Smooth muscle cell of the brain vasculature (primary cell): ENCODE measurements around the gene DKK2.

Experiments used
- DNase-seq: peaks from one replicate; pipeline ENCODE4 v3.0.0-alpha.2; 2012; ENCODE audit warnings: low read depth, low spot score

The DKK2 gene

DNA sequence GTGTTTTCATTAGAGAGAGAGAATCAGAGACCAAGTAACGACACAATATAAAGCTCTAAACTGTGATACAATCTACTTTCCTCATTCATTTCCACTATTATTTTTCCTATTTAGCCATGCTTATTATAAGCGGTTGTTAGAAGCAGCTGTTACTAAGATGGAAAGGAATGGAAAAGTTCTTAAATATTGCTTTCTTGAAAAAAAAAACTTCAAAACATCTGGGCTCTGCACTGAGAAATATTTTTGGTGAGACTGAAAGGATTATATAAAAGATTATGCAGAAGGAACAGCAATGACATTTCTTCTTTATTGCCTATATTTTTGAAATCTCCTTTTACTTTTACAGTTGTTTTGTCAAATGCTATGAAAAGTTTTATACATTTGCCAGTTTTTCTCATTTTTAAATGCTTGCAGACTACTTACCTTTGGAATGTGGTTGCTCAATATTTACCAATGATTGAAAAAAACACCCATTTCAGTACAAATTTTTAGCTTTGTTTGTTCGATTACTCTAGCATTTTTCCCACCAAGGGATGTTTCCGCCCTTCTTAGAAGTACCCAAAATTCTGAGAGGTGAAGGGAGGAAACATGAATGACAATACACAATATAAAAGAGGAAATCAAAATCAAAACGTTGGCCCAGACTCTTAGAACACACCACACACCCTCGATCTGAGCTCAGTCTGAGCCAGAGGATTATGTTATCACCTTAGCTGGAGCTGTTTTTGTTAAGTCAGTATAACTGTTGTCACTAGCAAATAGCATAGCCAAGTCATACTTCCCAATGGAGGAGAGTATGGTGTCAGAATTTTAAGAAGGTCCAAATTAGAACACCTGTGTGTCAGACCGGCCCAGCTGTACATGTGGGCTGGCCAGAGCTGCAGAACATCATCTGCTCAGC, 18.4 kb downstream of the DKK2 start:
- DNase-seq, result no peak

DNA sequence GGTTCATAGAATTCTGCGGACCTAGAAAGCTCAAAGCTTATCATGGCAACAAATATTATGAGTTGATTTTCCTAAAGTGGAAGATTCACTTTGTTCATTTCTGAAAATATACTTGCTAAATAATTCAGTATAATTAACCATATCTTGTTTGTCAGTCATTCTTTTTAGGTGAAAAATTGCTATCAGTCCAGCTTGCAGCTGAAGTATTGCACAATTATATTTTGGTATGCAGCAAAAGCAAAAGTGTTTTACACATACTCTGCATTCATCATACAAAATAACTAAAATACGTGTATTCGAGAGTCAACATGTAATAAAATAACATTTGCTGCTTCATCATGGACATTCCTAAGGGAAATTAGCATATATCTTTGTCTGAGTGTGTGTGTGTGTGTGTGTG, 24.8 kb downstream of the DKK2 start:
- DNase-seq, result no peak

DNA sequence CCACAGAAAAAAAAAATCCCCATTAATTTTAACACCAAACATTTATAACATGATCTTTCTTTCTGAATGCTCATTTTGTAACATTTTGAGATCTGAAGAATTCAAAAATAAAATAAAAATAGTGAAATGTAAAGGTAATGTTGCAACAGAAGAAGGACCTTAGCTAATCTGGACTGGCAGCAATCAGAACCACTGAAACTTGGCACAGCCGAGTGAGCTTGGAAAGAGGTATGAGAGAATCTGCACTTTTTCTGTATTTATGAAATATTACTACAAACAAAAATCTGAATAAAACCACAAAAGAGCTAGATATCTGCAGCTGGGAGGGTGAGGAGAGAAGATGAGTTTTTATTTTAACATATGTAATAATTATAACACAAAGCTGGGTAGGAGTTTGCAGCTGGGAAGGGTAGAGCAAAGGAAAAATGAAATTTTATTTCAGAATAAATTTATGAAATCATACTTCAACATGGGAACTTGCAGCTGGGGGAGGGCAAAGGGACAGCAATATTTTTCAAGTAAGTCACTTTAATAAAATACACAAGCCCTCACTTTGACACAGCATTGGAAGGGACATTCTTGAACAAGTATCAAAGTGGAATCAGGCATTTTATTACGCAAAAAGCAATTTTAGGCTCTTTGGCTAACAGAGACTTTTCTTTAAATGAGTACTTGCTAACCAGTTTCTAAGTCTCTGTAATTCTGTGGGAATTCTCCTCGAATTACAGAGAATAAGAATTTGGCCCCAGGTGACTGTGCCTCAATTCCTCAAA, 26.7 kb downstream of the DKK2 start:
- DNase-seq, result no peak

DNA sequence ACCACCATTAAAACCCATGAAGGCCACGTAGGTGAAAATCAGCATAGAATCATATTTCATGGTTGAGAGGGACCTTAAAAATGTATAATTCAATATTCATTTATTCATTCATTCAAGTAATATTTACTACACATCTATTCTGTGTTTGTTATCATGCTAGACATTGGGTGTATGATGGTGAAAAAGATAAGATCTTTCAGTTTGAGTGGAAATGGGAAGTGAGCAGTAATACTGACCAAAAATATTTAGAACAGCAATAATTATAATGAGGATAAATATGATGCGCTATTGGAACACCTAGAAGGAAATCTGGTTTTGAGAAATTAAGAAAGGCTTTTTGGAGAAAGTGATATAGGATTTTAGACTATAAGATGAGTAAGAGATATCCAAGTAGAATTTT, 28.0 kb downstream of the DKK2 start:
- DNase-seq, result no peak

DNA sequence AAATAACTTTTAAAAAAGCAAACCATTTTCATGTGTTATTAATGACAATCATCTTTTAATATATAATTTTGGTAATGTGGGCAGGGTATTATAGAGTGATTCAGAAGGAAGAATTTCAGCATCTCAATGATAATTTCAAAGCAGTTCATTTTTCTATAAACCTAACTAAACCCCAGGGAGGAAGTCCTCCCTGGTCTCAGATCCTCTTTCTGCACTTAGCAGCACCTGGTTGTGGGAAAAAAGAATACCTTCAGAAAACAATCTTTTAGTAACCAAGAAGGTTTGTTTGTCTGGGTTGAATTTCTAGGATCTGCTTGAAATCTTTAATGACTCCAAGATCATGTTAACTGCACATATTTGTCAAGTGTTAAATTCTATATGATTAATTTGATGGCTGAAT, 29.9 kb downstream of the DKK2 start:
- no peak for DNase-seq

DNA sequence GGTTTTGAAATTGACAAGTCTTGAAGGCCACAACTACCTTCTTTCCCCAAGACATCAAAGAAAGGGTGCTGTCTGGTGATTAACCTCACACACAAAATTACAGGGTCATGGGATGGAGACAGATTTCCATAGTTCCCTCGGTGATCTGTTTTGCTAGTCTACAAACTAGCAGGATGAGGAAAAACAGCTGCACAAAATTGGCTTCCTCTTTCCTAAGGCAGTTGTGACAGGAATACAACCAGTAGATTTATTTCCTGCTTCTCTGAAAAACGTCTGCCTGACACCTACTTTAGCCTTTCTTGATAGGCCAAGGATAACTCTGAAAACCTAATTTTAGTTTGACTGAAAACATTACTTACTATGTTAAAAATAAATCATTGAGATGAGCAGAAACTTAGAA, 39.6 kb downstream of the DKK2 start:
- no peak for DNase-seq

DNA sequence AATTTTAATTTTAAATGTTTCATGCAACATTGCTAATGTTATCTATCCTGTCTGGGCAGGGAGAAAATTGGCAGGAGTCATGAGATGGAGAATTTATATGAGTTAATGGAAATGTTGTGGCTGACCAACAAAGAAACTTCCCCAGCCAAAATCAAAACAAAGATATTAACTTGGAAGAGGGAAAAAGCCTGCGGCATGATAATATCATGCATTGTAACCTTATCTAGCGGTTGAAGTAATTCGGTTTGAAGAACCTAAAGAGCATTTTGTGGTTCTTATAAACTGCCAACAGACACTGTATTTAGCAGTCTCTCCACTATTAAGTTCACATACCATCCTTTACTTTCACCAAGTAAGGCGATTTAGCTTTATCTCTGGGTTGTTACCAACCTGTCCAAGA, 42.3 kb downstream of the DKK2 start:
- no peak for DNase-seq

DNA sequence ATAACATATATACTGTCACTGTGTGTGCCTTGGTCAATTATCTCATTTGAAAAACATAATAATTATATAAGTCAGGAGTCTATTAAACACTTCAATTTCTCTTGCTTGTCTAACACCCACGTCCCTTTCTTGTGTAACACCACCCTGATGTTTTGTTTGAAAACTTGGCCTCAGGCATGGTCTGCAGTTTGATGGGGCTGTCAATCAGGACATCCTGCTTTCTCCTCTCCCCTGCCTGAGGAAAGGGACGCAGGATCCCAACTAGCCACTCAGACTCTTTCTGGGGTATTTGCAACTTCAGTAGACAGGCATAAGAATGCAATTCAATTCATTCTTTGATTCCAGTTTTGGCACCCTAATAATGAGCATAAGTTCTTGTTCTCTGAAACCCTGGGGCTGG, 48.8 kb downstream of the DKK2 start:
- no peak for DNase-seq

DNA sequence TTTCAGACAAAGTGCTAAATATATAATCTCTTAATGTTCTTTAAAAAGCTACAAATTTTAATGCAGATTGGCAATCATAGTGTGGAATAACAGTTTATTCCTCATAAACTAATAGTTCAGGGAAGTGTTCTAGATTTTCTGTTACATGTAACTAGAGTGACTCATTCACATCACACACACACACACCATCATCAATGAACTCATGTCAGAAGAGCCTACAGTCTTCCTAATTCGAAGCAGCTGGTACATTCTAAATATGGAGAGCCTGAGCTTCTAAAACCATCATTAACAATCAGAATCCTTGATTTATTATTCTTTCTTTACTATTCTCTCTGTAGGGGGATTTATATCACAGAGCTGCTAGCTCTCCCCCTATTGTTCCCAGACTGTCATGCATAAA, 49.6 kb downstream of the DKK2 start:
- no peak for DNase-seq

DNA sequence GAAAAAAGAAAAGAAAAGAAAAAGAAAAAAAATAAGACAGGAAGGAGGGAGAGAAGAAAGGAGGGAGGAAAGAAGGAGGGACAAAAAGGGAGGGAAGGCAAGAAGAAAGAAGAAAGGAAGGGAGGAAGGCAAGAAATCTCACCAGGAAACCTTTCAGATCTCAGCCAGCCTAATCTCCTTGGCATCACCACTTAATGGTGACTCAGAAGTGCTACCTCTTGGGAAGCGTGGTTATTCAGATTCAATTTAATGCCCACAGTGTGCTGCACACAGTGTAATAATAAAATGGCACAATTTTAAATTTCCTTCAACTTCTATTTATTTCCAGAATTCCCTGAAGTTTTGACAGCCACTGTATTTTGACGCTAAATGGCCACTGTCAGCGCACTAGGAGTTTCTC, 50.3 kb downstream of the DKK2 start:
- DNase-seq, result no peak

DNA sequence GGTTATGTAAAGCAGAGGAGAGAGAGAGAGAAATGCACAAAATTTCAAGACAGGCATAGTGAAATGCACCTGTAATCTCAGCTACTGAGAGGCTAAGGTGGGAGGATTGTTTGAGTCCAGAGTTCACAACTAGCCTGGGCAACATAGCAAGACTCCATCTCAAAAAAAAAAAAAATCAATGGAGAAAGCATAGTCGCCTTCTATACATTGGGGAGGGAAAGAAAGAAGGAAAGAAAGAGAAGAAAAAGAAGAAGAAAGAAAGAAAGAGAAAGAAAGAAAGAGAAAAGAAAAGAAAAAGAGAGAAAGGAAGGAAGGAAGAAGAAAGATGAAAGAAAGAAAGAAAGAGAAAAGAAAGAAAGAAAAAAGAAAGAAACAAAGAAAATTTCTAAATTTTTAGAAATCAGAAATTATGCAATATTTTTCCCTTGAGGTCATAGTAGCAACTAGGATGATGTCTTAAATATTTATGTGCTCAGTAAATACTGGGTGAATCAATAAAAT, 53.4 kb downstream of the DKK2 start:
- DNase-seq, result no peak

DNA sequence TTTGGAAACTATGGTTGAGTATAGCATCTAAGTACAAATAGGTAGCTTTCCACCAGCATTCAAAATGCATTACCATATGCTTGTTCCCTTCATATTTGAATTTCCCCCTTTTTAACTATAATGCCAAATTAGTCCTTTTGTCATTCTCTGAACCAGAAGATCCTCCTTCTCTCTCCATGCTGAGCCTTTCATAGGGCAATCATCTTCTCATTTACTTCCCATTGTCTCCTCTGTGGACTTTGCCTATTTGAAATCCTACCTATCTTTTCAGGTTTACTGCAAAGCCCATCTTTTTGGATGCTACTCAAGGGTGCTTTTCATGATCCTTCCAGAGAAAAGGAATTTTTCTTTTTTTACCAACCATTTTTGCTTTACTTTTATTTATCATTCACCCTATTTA, 54.7 kb downstream of the DKK2 start:
- DNase-seq, result no peak

DNA sequence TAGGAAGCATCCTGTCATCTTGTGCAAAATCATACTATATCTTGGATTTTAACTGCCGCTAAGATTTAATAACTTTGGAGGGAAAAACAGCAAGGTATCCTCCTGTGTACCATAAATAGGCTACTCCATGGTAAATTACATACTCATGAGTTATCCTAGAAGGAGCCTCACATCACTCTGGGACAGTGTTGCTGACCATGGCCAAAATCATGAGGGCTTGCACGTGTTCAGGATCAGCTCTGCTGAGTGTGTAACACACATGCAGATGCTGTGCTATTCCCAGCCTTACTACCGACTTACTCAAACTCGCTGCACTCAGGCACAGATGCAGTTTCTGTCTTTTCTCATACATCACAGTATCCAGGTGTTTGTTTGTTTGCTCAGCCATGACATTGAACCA, 56.6 kb downstream of the DKK2 start:
- DNase-seq, result no peak

DNA sequence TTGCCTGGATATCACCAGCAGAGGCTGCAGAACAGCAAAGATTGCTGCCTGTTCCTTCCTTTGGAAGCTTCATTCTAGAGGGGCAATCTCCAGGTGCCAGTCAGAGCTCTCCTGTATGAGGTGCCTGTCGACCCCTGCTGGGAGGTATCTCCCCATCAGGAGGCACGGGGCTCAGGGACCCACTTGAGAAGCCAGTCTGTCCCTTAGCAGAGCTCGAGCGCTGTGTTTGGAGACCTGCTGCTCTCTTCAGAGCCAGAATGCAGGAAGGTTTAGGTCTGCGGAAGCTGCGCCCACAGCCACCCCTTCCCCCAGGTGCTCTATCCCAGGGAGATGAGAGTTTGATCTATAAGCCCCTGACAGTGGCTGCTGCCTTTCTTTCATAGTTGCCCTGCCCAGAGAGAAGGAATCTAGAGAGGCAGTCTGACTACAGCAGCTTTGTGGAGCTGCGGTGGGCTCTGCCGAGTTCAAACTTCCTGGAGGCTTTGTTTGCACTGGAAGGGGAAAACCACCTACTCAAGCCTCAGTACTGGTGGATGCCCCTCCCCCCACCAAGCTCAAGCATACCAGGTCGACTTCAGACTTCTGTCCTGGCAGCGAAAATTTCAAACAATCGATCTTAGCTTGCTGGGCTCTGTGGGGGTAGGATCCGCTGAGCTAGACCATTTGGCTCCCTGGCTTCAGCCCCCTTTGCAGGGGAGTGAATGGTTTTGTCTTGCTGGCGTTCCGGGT, 57.9 kb downstream of the DKK2 start:
- DNase-seq, result no peak

DNA sequence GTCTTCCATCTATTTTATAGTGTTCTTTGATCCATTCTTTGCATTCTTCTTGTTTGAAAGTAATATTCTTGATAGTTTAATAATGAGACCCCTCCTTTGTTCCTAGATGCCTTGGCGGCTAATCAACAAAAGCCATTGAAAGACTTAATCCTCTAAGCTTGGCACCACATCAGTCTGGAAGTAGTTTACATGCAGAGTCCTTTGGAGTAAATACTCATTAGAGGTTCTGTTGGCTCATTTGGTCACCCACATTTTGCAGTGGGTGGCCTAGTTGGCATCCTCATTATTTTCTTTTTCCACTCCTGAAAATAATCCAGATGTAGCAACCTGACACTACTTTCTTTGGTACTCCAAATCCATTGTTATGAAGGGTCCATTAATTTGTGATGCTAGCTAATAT, 64.5 kb downstream of the DKK2 start:
- no peak for DNase-seq

DNA sequence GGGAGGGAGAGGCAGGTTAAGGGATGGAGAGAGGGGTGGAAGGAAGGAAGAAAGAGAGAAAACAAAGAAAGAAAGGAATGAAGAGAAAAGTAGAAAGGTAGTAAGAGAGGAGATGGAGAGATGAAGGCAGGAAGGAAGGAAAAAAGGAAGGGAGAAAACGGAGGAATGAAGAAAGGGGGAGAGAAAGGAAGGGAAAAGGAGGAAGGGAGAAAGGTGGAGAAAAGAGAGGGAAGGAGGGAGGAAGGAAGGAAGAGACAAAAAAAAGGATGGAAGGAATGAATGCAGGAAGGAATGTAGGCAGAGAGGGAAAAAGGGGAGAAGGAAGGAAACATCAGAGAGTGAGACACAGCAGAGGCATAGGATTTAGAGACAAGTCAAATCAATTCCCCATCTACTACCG, 68.2 kb downstream of the DKK2 start:
- DNase-seq, result no peak

DNA sequence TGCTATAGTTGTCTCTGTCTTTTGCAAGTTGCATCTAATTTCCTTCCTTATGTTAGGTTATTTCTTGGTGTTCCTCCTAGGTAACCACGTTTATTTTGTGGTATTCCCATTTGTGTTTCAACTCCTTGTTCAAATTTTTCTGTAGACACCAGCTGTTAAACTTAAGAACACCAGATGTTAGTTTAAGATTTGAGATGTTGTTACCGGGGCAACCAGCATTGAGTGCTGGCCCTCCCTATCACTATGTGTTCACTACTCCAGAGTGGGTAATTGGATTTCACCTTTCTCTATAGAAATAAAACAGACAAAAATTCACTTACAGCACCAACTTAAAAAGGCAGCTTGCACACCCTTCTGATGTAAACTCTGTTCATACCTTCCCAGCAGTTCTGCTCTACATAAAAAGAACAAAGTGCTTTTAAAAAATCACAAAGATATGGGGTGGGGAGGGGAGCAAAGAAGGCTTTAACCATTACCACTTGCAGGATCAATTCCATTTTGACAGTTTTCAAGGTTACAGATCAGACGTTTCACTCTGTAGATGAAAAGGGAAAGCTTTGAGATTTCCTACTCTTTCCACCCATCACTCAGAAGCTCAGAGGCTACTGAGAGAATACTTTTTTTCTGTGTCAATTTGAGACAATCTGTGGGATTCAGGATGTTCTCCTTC, 82.9 kb downstream of the DKK2 start:
- no peak for DNase-seq

DNA sequence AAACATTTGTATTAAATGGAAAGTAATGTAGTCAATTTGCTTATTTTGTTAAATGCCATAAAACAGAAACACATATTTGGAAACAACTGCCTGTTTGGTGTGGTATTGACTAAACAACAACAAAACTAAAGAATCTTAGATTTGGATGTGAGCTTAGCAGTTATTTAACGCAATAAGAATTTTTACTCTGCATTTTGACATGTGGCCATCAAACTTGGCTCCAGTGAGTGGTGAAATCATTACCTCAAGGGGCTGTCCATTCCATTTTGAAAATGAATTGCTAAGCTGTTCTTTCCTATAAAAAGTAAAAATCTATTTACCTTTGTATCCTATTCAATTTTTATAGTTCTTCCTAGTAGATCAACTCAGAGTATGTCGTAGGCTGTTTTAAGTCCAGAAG, 84.2 kb downstream of the DKK2 start:
- DNase-seq, result no peak

DNA sequence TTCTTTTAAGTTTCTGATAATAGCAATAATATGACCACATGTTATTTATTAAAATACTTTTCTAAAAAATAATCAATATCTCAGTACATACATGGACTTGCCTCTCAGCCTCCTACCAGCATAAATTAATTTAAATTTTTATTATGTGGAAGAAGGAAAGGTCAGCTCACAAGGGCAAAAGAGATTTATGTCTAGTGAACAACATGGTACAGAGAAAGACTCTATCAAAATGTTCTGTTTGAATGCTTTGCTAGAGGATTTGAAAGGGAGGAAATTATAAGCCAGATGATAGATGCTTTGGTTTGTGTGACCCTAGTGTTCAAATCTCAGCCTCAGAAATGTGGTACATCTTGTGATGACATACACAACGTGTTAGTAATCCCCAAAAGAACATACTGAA, 94.3 kb downstream of the DKK2 start:
- DNase-seq, result no peak

DNA sequence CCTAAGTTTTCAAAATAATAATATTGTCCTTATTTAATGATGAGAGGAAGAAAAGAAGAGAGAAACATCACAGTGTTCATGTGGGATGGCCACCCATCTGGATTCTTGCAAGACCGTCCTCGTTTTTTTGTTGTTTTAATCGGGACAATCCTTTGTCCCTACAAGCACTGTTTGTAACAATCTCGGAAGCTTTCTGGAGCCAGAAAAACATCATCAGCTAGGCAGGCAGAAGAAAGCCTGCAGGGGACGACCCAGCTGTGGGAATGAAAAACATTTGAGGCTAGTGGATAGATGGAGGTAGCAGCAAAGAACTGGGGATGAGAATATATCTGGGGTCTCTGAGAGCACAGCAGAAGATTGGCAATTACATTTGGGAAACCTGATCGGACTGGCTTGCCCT, 105.6 kb downstream of the DKK2 start:
- DNase-seq, result no peak

DNA sequence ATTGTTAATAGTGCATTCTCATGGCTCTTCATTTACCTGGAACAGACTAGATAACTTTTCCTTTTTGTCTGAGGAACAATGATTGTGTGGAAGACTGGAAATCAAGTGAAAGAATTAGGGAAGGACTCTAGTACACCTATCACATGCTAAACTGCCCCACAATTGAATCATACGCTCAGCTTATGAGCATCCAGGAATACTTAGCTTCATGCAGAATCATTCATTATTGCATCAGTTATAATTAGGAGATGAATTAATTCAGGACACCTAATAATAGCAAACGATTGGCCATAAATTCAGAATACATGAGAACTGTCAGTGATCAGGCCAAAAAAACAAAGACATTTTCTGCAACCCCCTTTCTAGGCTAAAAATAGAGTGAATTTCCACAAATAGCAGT, 106.9 kb downstream of the DKK2 start:
- no peak for DNase-seq

DNA sequence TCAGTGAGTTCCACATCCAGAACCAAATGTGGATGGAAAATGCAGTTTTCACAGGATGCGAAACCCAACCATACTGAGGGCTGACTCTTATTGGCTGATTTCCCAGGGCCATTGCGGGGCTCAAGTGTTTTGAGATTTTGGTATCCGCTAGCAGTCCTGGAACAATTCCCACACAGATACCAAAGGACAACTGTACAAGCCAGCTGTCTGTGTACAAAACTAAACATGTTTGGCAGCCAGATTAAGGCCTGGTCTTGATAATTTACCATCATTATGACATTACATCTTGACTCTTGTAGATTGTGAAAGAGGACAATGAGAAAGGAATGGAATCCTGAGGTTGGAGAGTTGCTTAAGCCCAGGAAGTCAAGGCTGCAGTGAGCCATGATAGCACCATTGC, 121.9 kb downstream of the DKK2 start:
- DNase-seq, result no peak
